Keratinocyte (primary cell): ENCODE measurements around the gene ZNF33B. TPM values are rescaled to one million over a fixed set of nuclear protein-coding genes. Genes with fewer than 3 reads are reported as not detected.
"Not testable (repeated sequence)": the region's sequence is repeated elsewhere in the genome, so short reads cannot be mapped to it uniquely, and the experiment has no call there.

Experiments used
- DNase-seq: peaks from one replicate; pipeline ENCODE4 v3.0.0-alpha.2; 2011; ENCODE audit warnings: low read depth, missing footprints, low spot score
- FAIRE-seq: peaks from 2 replicates; lab custom pipeline; 2011; peaks lifted over from hg19 to GRCh38; lab: Jason Lieb, UNC
- H2AFZ ChIP-seq: 2 replicates; pipeline ENCODE4 v1.6.0; 2012; ENCODE audit warnings: low read length, control low read depth, inconsistent platforms; ENCODE audit not compliant: control insufficient read depth
- H3K27ac ChIP-seq: 2 replicates; pipeline ENCODE4 v1.5.1; 2011; ENCODE audit warnings: low read length; ENCODE audit not compliant: control insufficient read depth, insufficient read depth
- H3K27me3 ChIP-seq: 3 replicates; pipeline ENCODE4 v1.6.0; 2011; ENCODE audit warnings: low read length; ENCODE audit not compliant: control insufficient read depth, insufficient read depth; ENCODE audit errors: extremely low read depth
- H3K36me3 ChIP-seq, 2 experiments: 2 replicates in 1 of 2; 3 replicates in 1 of 2; pipeline ENCODE4 v1.5.1; 2011; ENCODE audit warnings: low read length in 2 of 2, mild to moderate bottlenecking in 1 of 2; ENCODE audit not compliant: control insufficient read depth in 2 of 2, insufficient read depth in 2 of 2; ENCODE audit errors: extremely low read depth in 1 of 2
- H3K4me1 ChIP-seq: 3 replicates; pipeline ENCODE4 v1.5.1; 2011; ENCODE audit warnings: low read length; ENCODE audit not compliant: control insufficient read depth, insufficient read depth; ENCODE audit errors: extremely low read depth
- H3K4me2 ChIP-seq: 3 replicates; pipeline ENCODE4 v1.6.0; 2011; ENCODE audit warnings: low read depth, low read length; ENCODE audit not compliant: control insufficient read depth, insufficient read depth; ENCODE audit errors: extremely low read depth
- H3K4me3 ChIP-seq, 3 experiments: fragments of 200-600 bp in 1 of 3; sonication (generic) in 1 of 3; 2 replicates in 2 of 3; 3 replicates in 1 of 3; pipeline ENCODE4 v1.5.1; 2011 to 2016; ENCODE audit warnings: low read length in 3 of 3, mild to moderate bottlenecking in 3 of 3, control low read depth in 2 of 3, inconsistent platforms in 1 of 3, low read depth in 1 of 3, mixed read lengths in 1 of 3, mixed run types in 1 of 3, moderate library complexity in 1 of 3; ENCODE audit not compliant: control insufficient read depth in 2 of 3, insufficient read depth in 2 of 3; ENCODE audit errors: extremely low read depth in 1 of 3
- H3K79me2 ChIP-seq: 2 replicates; pipeline ENCODE4 v1.6.0; 2012; ENCODE audit warnings: low read length; ENCODE audit not compliant: control insufficient read depth, insufficient read depth
- H3K9ac ChIP-seq: 3 replicates; pipeline ENCODE4 v1.6.0; 2011; ENCODE audit warnings: low read length; ENCODE audit not compliant: control insufficient read depth, insufficient read depth; ENCODE audit errors: extremely low read depth
- H3K9me1 ChIP-seq: 3 replicates; pipeline ENCODE4 v1.6.0; 2011; ENCODE audit warnings: low read length; ENCODE audit not compliant: control insufficient read depth, insufficient read depth; ENCODE audit errors: extremely low read depth
- H3K9me3 ChIP-seq: 2 replicates; pipeline ENCODE4 v1.5.1; 2012; ENCODE audit warnings: low read depth, low read length; ENCODE audit not compliant: control insufficient read depth
- H4K20me1 ChIP-seq: 3 replicates; pipeline ENCODE4 v1.6.0; 2011; ENCODE audit warnings: low read length; ENCODE audit not compliant: control insufficient read depth, insufficient read depth; ENCODE audit errors: extremely low read depth
- EZH2 ChIP-seq: IDR thresholded peaks from one replicate; pipeline ENCODE4 v1.6.1; 2012; ENCODE audit warnings: inconsistent platforms, mild to moderate bottlenecking, low read length, moderate library complexity
- dilution Hi-C: fragments of 300-500 bp; cut with MboI; formaldehyde crosslinking; loops from one replicate; pipeline ENCODE4 v1.7.0; 2020; ENCODE audit warnings: low sequenced_read_pairs; ENCODE audit not compliant: extremely low pct_ligation_motif_present
- polyA plus RNA-seq, 5 experiments: library from polyadenylated mRNA; depleted of rRNA in 3 of 5; stranded (reverse) in 3 of 5; stranded (forward) in 1 of 5; unstranded in 1 of 5; fragments of >200 nt; gene quantifications; 1 replicate in 1 of 5; 2 replicates in 3 of 5; 3 replicates in 1 of 5; pipeline versions ENCODE4 v1.2.1 to v1.2.3, GENCODE V29; 2011 to 2012; ENCODE audit warnings: missing spikeins in 2 of 5, low read depth in 1 of 5, low replicate concordance in 1 of 5
- TF ChIP-seq, protein P1 (sequence below), 3 experiments: IDR thresholded peaks in 1 of 3; conservative IDR thresholded peaks in 1 of 3; optimal IDR thresholded peaks in 1 of 3; 2 replicates in 2 of 3; 3 replicates in 1 of 3; pipeline versions ENCODE3 to v1.5.1; 2011; ENCODE audit warnings: low read length in 3 of 3, mild to moderate bottlenecking in 3 of 3, moderate library complexity in 2 of 3, control low read depth in 1 of 3, inconsistent platforms in 1 of 3; ENCODE audit not compliant: insufficient read depth in 2 of 3; ENCODE audit errors: extremely low read depth in 1 of 3

The ZNF33B gene
- polyA plus RNA-seq, 1 donor (not counting 4 experiments of a cell fraction or from before 2014, with no cell fraction given) = 9.4 TPM

DNA sequence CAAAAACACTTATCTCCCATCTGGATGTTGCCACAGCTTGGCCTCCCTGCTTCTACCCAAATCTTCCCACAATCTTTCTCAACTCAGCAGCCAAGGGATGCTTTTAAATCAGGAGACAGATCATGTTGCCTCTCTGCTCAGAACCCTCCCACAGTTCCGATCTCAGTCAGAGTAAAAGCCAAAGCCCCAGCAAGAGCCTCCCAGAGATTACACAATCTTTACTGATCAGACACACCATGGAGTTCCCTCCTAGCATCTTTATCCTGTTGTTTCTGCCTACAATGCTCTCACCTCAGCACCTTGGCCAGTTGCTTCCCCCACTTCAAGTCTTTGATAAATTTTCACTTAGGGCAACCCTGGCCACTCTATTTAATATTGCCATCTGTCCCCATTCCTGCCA, 41.9 kb upstream of the ZNF33B start:
- H3K36me3 ChIP-seq = no peaks in the 10 kb centered on the region
- dilution Hi-C loops = no loop called here
- H3K9me3 ChIP-seq = no peaks in the 10 kb centered on the region
- no peak overlapping the region for H3K4me3 ChIP-seq
- no peaks in the 10 kb centered on the region for H3K4me1 ChIP-seq
- no peak overlapping the region for H2AFZ ChIP-seq
- H4K20me1 ChIP-seq = no peaks in the 10 kb centered on the region
- H3K4me2 ChIP-seq = no peak overlapping the region
- H3K9me1 ChIP-seq = no peaks in the 10 kb centered on the region
- no peak overlapping the region for H3K9ac ChIP-seq
- H3K27me3 ChIP-seq = no peaks in the 10 kb centered on the region
- no peaks in the 10 kb centered on the region for H3K79me2 ChIP-seq
- TF ChIP-seq, protein P1, sequence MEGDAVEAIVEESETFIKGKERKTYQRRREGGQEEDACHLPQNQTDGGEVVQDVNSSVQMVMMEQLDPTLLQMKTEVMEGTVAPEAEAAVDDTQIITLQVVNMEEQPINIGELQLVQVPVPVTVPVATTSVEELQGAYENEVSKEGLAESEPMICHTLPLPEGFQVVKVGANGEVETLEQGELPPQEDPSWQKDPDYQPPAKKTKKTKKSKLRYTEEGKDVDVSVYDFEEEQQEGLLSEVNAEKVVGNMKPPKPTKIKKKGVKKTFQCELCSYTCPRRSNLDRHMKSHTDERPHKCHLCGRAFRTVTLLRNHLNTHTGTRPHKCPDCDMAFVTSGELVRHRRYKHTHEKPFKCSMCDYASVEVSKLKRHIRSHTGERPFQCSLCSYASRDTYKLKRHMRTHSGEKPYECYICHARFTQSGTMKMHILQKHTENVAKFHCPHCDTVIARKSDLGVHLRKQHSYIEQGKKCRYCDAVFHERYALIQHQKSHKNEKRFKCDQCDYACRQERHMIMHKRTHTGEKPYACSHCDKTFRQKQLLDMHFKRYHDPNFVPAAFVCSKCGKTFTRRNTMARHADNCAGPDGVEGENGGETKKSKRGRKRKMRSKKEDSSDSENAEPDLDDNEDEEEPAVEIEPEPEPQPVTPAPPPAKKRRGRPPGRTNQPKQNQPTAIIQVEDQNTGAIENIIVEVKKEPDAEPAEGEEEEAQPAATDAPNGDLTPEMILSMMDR (optimal IDR thresholded peaks at IDR 0.05 in 1 of 3, IDR thresholded peaks at IDR 0.05 in 1 of 3, conservative IDR thresholded peaks at IDR 0.05 in 1 of 3; ENCODE audit: extremely low read depth in 1 of 3, insufficient read depth in 2 of 3, low read length in 3 of 3) = no peak
- no peak for TF ChIP-seq EZH2
- H3K27ac ChIP-seq = no peak overlapping the region
- FAIRE-seq = no peak
- DNase-seq = no peak

- H3K4me2 ChIP-seq, H3K9me1 ChIP-seq, H3K9me3 ChIP-seq, H3K9ac ChIP-seq, dilution Hi-C loops, DNase-seq, H3K79me2 ChIP-seq, H4K20me1 ChIP-seq, FAIRE-seq, H2AFZ ChIP-seq, H3K4me3 ChIP-seq, H3K27ac ChIP-seq, H3K4me1 ChIP-seq, H3K36me3 ChIP-seq, H3K27me3 ChIP-seq: not testable (repeated sequence)
These were observed 27.0 kb upstream of the ZNF33B start for GRCh38 chr10:42665181-42665979.

DNA sequence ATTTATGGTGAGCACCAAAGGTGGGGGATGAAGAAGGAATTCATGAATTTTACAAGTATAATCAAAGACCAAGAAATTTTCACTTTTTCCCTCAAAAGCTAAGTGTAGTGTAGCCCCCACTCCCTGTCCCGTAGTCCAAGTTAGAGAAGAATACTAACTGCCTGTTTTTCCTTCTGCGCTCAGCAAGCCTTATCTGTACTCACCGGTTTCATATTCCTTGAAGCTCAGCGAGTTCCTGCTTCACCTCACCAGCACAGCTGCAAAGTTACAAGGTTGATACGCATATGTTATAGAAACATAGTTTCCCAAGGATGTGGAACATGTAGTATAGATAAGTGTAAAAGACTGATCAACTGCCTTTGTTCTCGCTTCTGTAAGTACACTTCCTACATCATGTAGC, 16.0 kb upstream of the ZNF33B start:
- H3K79me2 ChIP-seq = no peaks in the 10 kb centered on the region

More for the DNA sequence above, 16.0 kb upstream of the ZNF33B start:
- H3K36me3 ChIP-seq = no peaks in the 10 kb centered on the region
- no peak overlapping the region for H3K27ac ChIP-seq
- dilution Hi-C loops = no loop called here
- no peaks in the 10 kb centered on the region for H3K9me3 ChIP-seq
- H4K20me1 ChIP-seq = no peaks in the 10 kb centered on the region
- no peaks in the 10 kb centered on the region for H3K27me3 ChIP-seq
- no peaks in the 10 kb centered on the region for H3K4me1 ChIP-seq
- no peak overlapping the region for H2AFZ ChIP-seq
- FAIRE-seq = no peak
- no peak for DNase-seq
- H3K9ac ChIP-seq = no peak overlapping the region
- no peak for TF ChIP-seq EZH2
- TF ChIP-seq, protein P1 (optimal IDR thresholded peaks at IDR 0.05 in 1 of 3, IDR thresholded peaks at IDR 0.05 in 1 of 3, conservative IDR thresholded peaks at IDR 0.05 in 1 of 3; ENCODE audit: extremely low read depth in 1 of 3, insufficient read depth in 2 of 3, low read length in 3 of 3) = no peak
- H3K9me1 ChIP-seq = no peaks in the 10 kb centered on the region
- no peak overlapping the region for H3K4me2 ChIP-seq
- no peak overlapping the region for H3K4me3 ChIP-seq
